ENCODE results near the gene HTT-AS. TPM values are rescaled to one million over a fixed set of nuclear protein-coding genes. Genes with fewer than 3 reads are reported as not detected.

Gene HTT-AS
- total RNA-seq (2022), result not detected in 2 replicates
- Bru-seq, nascent RNA, result percentile 28 among the genes with signal in this experiment
- percentile 32 among the genes with signal in this experiment for BruChase-seq, experiment 1, labeled RNA remaining after a 2-hour chase
- percentile 37 among the genes with signal in this experiment for BruChase-seq, experiment 2, labeled RNA remaining after a 6-hour chase
- long read RNA-seq, result 0 reads

GRCh38 chr4:3074078-3074845, at the start of gene HTT-AS, which contains the start of gene HTT:
Gene HTT-AS (minus strand): TSS chr4:3074538.
Gene HTT (plus strand): TSS chr4:3074681. CDS start chr4:3074826, 145 bp downstream.
- peaks cover 13% of the 10 kb centered on the region for H3K4me1 ChIP-seq
- H3K36me3 ChIP-seq (ENCODE audit: control insufficient read depth, insufficient read depth, low read length), result no peaks in the 10 kb centered on the region
- no peaks in the 10 kb centered on the region for H3K9me3 ChIP-seq
- no peaks in the 10 kb centered on the region for H3K27me3 ChIP-seq (replicated peaks; ENCODE audit: control insufficient read depth, insufficient read depth, low read length)
- intact Hi-C loops (cut with micrococcal nuclease; ENCODE audit: unreplicated experiment), result loop anchor here (1.0 kb wide), 2 partner anchors 32 to 218 kb away; no protein-coding TSS in a partner anchor
- ChIA-PET CTCF (interaction anchor here (1.0 kb wide), 1 partner anchor 33 kb away, joined by 3 read pairs; no protein-coding TSS in a partner anchor), POLR2A (interaction anchor here (0.6 to 0.7 kb wide), 2 partner anchors 14 to 605 kb away, joined by 4 to 5 read pairs; partner anchors contain the start of gene RNF4)
- no TSS peak for BruUV-seq (replicated peaks)
- Mint-ChIP-seq H3K36me3 (ENCODE audit: insufficient read depth, unreplicated experiment) (peaks cover 13% of the 10 kb centered on the region), H3K27ac (ENCODE audit: unreplicated experiment) (peak within 1 kb of the TSS; percentile 91), H3K27me3 (ENCODE audit: insufficient read depth, unreplicated experiment) (no peaks in the 10 kb centered on the region), H3K4me1 (ENCODE audit: low read depth, unreplicated experiment) (peaks cover 9% of the 10 kb centered on the region), H3K9me3 (ENCODE audit: unreplicated experiment) (no peaks in the 10 kb centered on the region), H3K4me3 (ENCODE audit: unreplicated experiment) (peak within 1 kb of the TSS; percentile 96)
- H3K4me3 ChIP-seq (ENCODE audit: low read depth, low read length), result peak within 1 kb of the TSS; percentile 94
- DNase-seq, result peak; percentile 93 to 96
- TF ChIP-seq, protein P1, sequence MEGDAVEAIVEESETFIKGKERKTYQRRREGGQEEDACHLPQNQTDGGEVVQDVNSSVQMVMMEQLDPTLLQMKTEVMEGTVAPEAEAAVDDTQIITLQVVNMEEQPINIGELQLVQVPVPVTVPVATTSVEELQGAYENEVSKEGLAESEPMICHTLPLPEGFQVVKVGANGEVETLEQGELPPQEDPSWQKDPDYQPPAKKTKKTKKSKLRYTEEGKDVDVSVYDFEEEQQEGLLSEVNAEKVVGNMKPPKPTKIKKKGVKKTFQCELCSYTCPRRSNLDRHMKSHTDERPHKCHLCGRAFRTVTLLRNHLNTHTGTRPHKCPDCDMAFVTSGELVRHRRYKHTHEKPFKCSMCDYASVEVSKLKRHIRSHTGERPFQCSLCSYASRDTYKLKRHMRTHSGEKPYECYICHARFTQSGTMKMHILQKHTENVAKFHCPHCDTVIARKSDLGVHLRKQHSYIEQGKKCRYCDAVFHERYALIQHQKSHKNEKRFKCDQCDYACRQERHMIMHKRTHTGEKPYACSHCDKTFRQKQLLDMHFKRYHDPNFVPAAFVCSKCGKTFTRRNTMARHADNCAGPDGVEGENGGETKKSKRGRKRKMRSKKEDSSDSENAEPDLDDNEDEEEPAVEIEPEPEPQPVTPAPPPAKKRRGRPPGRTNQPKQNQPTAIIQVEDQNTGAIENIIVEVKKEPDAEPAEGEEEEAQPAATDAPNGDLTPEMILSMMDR (IDR thresholded peaks at IDR 0.05; ENCODE audit: insufficient read depth in 1 of 2, low read depth in 1 of 2, low read length in 1 of 2, severe bottlenecking in 1 of 2, unreplicated experiment in 1 of 2), result peak in 1 of 2 experiments; percentile 11

- POLR2A ChIA-PET, result no interaction called here
- no peaks in the 10 kb centered on the region for H3K9me3 ChIP-seq
These were observed 48.9 kb upstream of the HTT-AS start for GRCh38 chr4:3123181-3123671.

More at GRCh38 chr4:3123181-3123671, 48.9 kb upstream of the HTT-AS start:
- H3K36me3 ChIP-seq (ENCODE audit: control insufficient read depth, insufficient read depth, low read length), result peaks cover 2% of the 10 kb centered on the region; the same call in 1 of the 2 replicates
- Mint-ChIP-seq H3K27ac (ENCODE audit: unreplicated experiment) (no peak overlapping the region), H3K27me3 (ENCODE audit: insufficient read depth, unreplicated experiment) (no peaks in the 10 kb centered on the region), H3K4me1 (ENCODE audit: low read depth, unreplicated experiment) (no peaks in the 10 kb centered on the region), H3K9me3 (ENCODE audit: unreplicated experiment) (no peaks in the 10 kb centered on the region), H3K4me3 (ENCODE audit: unreplicated experiment) (no peak overlapping the region), H3K36me3 (ENCODE audit: insufficient read depth, unreplicated experiment) (peaks cover 34% of the 10 kb centered on the region)
- intact Hi-C loops (cut with micrococcal nuclease; ENCODE audit: unreplicated experiment), result no loop called here
- no peak for DNase-seq
- TF ChIP-seq, protein P1 (IDR thresholded peaks at IDR 0.05; ENCODE audit: insufficient read depth in 1 of 2, low read depth in 1 of 2, low read length in 1 of 2, severe bottlenecking in 1 of 2, unreplicated experiment in 1 of 2), result no peak
- CTCF ChIA-PET, result interaction anchor here (0.6 to 0.9 kb wide), 2 partner anchors 15 to 37 kb away, joined by 3 read pairs; no protein-coding TSS in a partner anchor
- H3K27me3 ChIP-seq (replicated peaks; ENCODE audit: control insufficient read depth, insufficient read depth, low read length), result no peaks in the 10 kb centered on the region
- no peak overlapping the region for H3K4me3 ChIP-seq (ENCODE audit: low read depth, low read length)
- H3K4me1 ChIP-seq, result no peaks in the 10 kb centered on the region
- BruUV-seq (replicated peaks), result no TSS peak

Data from Caco-2 (cell line).